GM04503 (cell line): ENCODE results near the gene TNNT1.
A peak's percentile ranks its signal among the peaks of the same experiment; 100 is the strongest.

Source experiments
- DNase-seq: peaks from one replicate; pipeline ENCODE4 v3.0.0-alpha.2; 2012; ENCODE audit warnings: low read depth

TNNT1 gene

GRCh38 chr19:55088543-55089341 lies 60.3 kb downstream of the TNNT1 start:
- no peak for DNase-seq

GRCh38 chr19:55088021-55088451 lies 61.0 kb downstream of the TNNT1 start:
- DNase-seq, result no peak

- DNase-seq, result no peak
These were observed 61.5 kb downstream of the TNNT1 start for GRCh38 chr19:55087542-55087901.

- peak; percentile 63 for DNase-seq
These were observed 62.1 kb downstream of the TNNT1 start for GRCh38 chr19:55086730-55087541.

DNA sequence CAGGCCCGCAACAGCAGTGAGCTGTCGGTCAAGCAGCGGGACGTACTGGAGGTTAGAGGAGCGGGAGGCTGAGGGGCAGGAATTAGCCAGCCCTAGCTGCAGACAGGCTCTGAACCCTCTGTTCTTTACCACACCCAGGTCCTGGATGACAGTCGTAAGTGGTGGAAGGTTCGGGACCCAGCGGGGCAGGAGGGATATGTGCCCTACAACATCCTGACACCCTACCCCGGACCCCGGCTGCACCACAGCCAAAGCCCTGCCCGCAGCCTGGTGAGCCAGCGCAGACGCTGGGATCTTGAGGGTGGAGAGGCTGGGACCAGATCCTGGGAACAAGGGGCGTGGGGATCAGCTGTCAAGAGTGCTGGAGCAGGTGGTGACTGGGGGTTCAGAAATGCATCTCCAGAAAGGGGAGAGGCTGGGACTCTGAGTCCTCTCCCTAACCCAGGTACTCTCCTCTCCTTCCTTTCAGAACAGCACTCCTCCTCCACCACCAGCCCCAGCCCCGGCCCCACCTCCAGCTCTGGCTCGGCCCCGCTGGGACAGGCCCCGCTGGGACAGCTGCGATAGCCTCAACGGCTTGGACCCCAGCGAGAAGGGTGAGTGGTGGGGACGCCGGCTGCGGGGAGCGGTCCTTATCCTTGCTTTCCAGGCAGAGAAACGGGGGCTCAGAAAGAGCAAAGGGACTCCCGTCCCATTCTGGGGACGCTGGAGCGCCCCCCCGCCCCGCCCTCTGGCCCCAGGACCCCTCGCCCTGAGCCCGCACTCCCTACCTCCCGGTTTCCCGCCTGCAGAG lies 62.9 kb downstream of the TNNT1 start:
- no peak for DNase-seq

DNA sequence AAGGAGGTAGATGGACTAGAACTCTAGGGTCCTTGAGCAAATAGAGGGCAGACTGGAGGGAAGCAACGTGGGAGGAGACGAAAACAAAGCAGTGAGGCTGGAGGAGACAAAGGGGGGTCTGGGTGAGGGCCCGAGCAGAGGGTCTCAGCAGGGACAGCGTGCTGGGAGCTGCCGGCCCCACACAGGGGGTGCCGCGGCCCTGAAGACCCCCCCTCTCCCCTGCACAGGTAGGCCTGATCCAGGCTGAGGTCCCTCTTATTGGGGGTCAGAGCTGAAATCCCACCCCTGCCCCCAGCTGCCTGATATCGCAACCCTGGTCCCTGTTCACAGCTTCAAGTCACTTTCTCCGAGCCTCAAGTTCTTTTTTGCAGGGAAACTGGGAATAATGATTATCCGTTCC lies 64.6 kb downstream of the TNNT1 start:
- DNase-seq, result no peak

DNA sequence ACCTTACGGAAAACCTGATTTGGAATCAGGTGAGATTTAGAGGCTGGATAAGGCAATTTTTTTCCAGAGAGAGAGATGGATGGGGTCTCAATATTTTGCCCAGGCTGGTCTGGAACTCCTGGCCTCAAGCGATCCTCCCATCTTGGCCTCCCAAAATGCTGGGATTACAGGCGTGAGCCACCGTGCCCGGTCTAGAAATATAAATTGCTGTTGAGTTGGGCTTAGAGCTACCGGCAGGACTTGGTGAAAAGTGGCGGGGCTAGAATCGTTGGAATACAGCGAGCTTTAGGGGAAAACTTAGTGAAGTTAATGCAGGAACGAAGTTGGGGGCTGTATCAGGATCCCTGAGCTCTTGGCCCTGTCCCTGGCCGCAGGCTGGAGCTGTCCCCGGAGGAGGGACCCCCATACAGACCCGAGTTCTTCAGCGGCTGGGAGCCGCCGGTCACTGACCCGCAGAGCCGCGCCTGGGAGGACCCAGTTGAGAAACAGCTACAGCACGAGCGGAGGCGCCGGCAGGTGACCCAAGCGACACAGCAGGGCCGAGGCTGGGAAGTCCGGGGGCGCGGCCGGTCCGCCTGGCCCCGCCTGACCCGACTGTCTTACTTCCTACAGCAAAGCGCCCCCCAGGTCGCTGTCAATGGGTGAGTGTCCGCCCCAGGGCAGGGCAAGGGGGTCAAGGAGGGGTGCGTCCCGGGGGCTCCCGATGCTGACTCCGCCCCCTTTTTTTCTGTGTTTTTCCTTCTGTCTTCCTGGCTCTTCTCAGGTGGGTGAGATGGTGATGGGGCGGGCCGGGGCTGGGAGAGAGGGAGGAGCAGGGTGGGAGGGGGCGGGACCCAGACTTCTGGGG lies 65.8 kb downstream of the TNNT1 start:
- no peak for DNase-seq
